PFSK-1 (cell line): ENCODE measurements around the gene CMIP.

ENCODE experiments used
- FOXP2 ChIP-seq: optimal IDR thresholded peaks from 2 replicates; pipeline ENCODE3; 2011; ENCODE audit warnings: borderline replicate concordance, control low read depth, inconsistent platforms; ENCODE audit not compliant: insufficient read depth; ENCODE audit errors: extremely low read length, extremely low read depth
- POLR2AphosphoS5 ChIP-seq: IDR thresholded peaks from 2 replicates; pipeline ENCODE4 v1.6.1; 2012; ENCODE audit warnings: low read depth, mild to moderate bottlenecking, control low read depth, low read length, moderate library complexity
- REST ChIP-seq, 2 experiments: IDR thresholded peaks; 2 replicates each; pipeline versions ENCODE4 v1.6.1 to v1.8.0; 2011 to 2012; ENCODE audit warnings: low read depth in 2 of 2, low read length in 2 of 2, control low read depth in 1 of 2, inconsistent platforms in 1 of 2, mild to moderate bottlenecking in 1 of 2, moderate library complexity in 1 of 2; ENCODE audit not compliant: insufficient read depth in 1 of 2
- SIN3A ChIP-seq: IDR thresholded peaks from 2 replicates; pipeline ENCODE4 v1.6.1; 2012; ENCODE audit warnings: mild to moderate bottlenecking, low read length, moderate library complexity, borderline replicate concordance; ENCODE audit not compliant: insufficient read depth
- TAF1 ChIP-seq: IDR thresholded peaks from 2 replicates; pipeline ENCODE4 v1.6.1; 2012; ENCODE audit warnings: low read length, control low read depth, borderline replicate concordance; ENCODE audit not compliant: insufficient read depth

The CMIP gene

GRCh38 chr16:81449241-81449640 is 4.6 kb downstream of the CMIP start:
- TF ChIP-seq REST (IDR thresholded peaks at IDR 0.05; ENCODE audit: insufficient read depth in 1 of 2, low read depth in 2 of 2, low read length in 2 of 2): no peak
- TF ChIP-seq SIN3A: no peak
- no peak for TF ChIP-seq POLR2AphosphoS5
- TF ChIP-seq TAF1: no peak

GRCh38 chr16:81449899-81450608 is 5.4 kb downstream of the CMIP start:
- TF ChIP-seq SIN3A (no peak), POLR2AphosphoS5 (no peak), REST (IDR thresholded peaks at IDR 0.05; ENCODE audit: insufficient read depth in 1 of 2, low read depth in 2 of 2, low read length in 2 of 2) (no peak), FOXP2 (no peak), TAF1 (no peak)

GRCh38 chr16:81450783-81451491 is 6.3 kb downstream of the CMIP start:
- TF ChIP-seq TAF1: no peak
- no peak for TF ChIP-seq POLR2AphosphoS5
- TF ChIP-seq REST (IDR thresholded peaks at IDR 0.05; ENCODE audit: insufficient read depth in 1 of 2, low read depth in 2 of 2, low read length in 2 of 2): no peak
- TF ChIP-seq FOXP2: no peak
- no peak for TF ChIP-seq SIN3A

GRCh38 chr16:81451753-81452680 is 7.4 kb downstream of the CMIP start:
- TF ChIP-seq TAF1: no peak
- TF ChIP-seq FOXP2: no peak
- TF ChIP-seq SIN3A: no peak
- TF ChIP-seq REST (IDR thresholded peaks at IDR 0.05; ENCODE audit: insufficient read depth in 1 of 2, low read depth in 2 of 2, low read length in 2 of 2): no peak
- TF ChIP-seq POLR2AphosphoS5: no peak
